ENCODE results near the gene R3HCC1L.

GRCh38 chr10:98170249-98171117 lies 36.0 kb downstream of the R3HCC1L start:
- peak; percentile 67 to 82 (median 75) for TF ChIP-seq CTCF (IDR thresholded peaks at IDR 0.05)
- no peak for TF ChIP-seq EP300 (IDR thresholded peaks at IDR 0.05)
